Cortex of kidney (tissue), 1 donor: ENCODE data around the gene FOXO1.
"Not testable (repeated sequence)": the region's sequence is repeated elsewhere in the genome, so short reads cannot be mapped to it uniquely, and the experiment has no call there.

ENCODE experiments used
- DNase-seq: peaks from one replicate; lab custom pipeline; 2025; lab: John Stamatoyannopoulos, UW

FOXO1 gene

GRCh38 chr13:40665126-40666044 is 1.1 kb downstream of the FOXO1 start:
- no peak for DNase-seq

GRCh38 chr13:40664350-40665125 is 1.9 kb downstream of the FOXO1 start:
- DNase-seq: peak; percentile 15

GRCh38 chr13:40664100-40664349 is 2.4 kb downstream of the FOXO1 start:
- not testable (repeated sequence) for DNase-seq

- DNase-seq: no peak
Observed at GRCh38 chr13:40662866-40663265, 3.6 kb downstream of the FOXO1 start.

- DNase-seq: no peak
Observed at GRCh38 chr13:40661875-40662665, 4.4 kb downstream of the FOXO1 start.

- DNase-seq: no peak
Observed at GRCh38 chr13:40660692-40661091, 5.7 kb downstream of the FOXO1 start.

- no peak for DNase-seq
Observed at GRCh38 chr13:40660141-40660664, 6.2 kb downstream of the FOXO1 start.

- DNase-seq: no peak
Observed at GRCh38 chr13:40657951-40658350, 8.5 kb downstream of the FOXO1 start.

- DNase-seq: no peak
Observed at GRCh38 chr13:40657307-40657706, 9.1 kb downstream of the FOXO1 start.

GRCh38 chr13:40656358-40656757 is 10.1 kb downstream of the FOXO1 start:
- no peak for DNase-seq

GRCh38 chr13:40653527-40654318 is 12.7 kb downstream of the FOXO1 start:
- no peak for DNase-seq

GRCh38 chr13:40652588-40652940 is 13.9 kb downstream of the FOXO1 start:
- DNase-seq: no peak

GRCh38 chr13:40651866-40652587 is 14.4 kb downstream of the FOXO1 start:
- no peak for DNase-seq

GRCh38 chr13:40648841-40649240 is 17.6 kb downstream of the FOXO1 start:
- no peak for DNase-seq

- DNase-seq: no peak
Observed at GRCh38 chr13:40648040-40648439, 18.4 kb downstream of the FOXO1 start.

GRCh38 chr13:40644838-40645604 is 21.4 kb downstream of the FOXO1 start:
- DNase-seq: no peak

GRCh38 chr13:40640845-40641458 is 25.5 kb downstream of the FOXO1 start:
- DNase-seq: no peak

GRCh38 chr13:40640202-40640601 is 26.2 kb downstream of the FOXO1 start:
- no peak for DNase-seq

GRCh38 chr13:40639221-40639681 is 27.2 kb downstream of the FOXO1 start:
- DNase-seq: no peak

GRCh38 chr13:40637643-40638042 is 28.8 kb downstream of the FOXO1 start:
- DNase-seq: no peak
